Measurements from ENCODE around the gene DLAT. TPM values are rescaled to one million over a fixed set of nuclear protein-coding genes. Genes with fewer than 3 reads are reported as not detected.
A peak's percentile ranks its signal among the peaks of the same experiment; 100 is the strongest.
"Not testable (repeated sequence)": the region's sequence is repeated elsewhere in the genome, so short reads cannot be mapped to it uniquely, and the experiment has no call there.

DLAT gene
- total RNA-seq, 4 donors from 2014 or later: 27.2 to 32.4 (median 29.4) TPM

GRCh38 chr11:112042161-112042960 is 17.2 kb downstream of the DLAT start:
- TF ChIP-seq POLR2AphosphoS5 (IDR thresholded peaks at IDR 0.05): no peak
- TF ChIP-seq, protein P1, sequence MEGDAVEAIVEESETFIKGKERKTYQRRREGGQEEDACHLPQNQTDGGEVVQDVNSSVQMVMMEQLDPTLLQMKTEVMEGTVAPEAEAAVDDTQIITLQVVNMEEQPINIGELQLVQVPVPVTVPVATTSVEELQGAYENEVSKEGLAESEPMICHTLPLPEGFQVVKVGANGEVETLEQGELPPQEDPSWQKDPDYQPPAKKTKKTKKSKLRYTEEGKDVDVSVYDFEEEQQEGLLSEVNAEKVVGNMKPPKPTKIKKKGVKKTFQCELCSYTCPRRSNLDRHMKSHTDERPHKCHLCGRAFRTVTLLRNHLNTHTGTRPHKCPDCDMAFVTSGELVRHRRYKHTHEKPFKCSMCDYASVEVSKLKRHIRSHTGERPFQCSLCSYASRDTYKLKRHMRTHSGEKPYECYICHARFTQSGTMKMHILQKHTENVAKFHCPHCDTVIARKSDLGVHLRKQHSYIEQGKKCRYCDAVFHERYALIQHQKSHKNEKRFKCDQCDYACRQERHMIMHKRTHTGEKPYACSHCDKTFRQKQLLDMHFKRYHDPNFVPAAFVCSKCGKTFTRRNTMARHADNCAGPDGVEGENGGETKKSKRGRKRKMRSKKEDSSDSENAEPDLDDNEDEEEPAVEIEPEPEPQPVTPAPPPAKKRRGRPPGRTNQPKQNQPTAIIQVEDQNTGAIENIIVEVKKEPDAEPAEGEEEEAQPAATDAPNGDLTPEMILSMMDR (IDR thresholded peaks at IDR 0.05): no peak
- TF ChIP-seq EP300 (IDR thresholded peaks at IDR 0.05): no peak
- no peak for TF ChIP-seq POLR2A (IDR thresholded peaks at IDR 0.05; ENCODE audit: low read depth)
- 67% methylated on average over 6 of the region's 6 CpGs for WGBS
- peaks cover 40 to 86% (median 67%) of the 10 kb centered on the region in 4 donors for H3K36me3 ChIP-seq
- no peak for DNase-seq (ENCODE audit: extremely low spot score)
- H3K27me3 ChIP-seq: no peaks in the 10 kb centered on the region
- no peaks in the 10 kb centered on the region for H3K4me1 ChIP-seq
- H3K4me3 ChIP-seq: no peak overlapping the region
- H3K9me3 ChIP-seq: no peaks in the 10 kb centered on the region
- no peak overlapping the region for H3K27ac ChIP-seq (replicated peaks in 1 of 4)
- intact Hi-C loops (cut with DNase I): no loop called here

DNA sequence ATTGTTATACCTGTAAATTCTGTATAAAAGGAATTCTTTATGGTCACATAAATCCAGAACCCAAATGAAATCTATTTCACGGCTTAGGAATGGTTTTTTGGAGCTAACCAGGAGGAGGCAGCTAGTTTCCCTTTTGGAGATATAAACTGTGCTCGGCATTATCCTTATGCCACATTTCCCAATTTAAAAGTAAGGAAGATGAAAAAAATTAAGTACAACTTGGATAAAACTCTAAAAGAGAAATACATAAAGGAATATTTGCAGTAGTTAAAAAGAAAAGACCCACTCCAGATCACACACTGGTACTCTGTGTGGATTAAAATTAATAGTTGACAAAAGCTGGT is 17.7 kb downstream of the DLAT start:
- no peak overlapping the region for H3K27ac ChIP-seq (replicated peaks in 1 of 4)
- H3K4me1 ChIP-seq: no peaks in the 10 kb centered on the region
- intact Hi-C loops (cut with DNase I): no loop called here
- no peaks in the 10 kb centered on the region for H3K9me3 ChIP-seq
- H3K4me3 ChIP-seq: no peak overlapping the region
- whole genome bisulfite sequencing: 94% methylated on average over 2 of the region's 2 CpGs
- DNase-seq (ENCODE audit: extremely low spot score): no peak
- TF ChIP-seq EP300 (IDR thresholded peaks at IDR 0.05) (no peak), POLR2A (IDR thresholded peaks at IDR 0.05; ENCODE audit: low read depth) (no peak), POLR2AphosphoS5 (IDR thresholded peaks at IDR 0.05) (no peak)
- TF ChIP-seq, protein P1 (IDR thresholded peaks at IDR 0.05): no peak
- no peaks in the 10 kb centered on the region for H3K27me3 ChIP-seq
- peaks cover 35 to 86% (median 66%) of the 10 kb centered on the region in 4 donors for H3K36me3 ChIP-seq

DNA sequence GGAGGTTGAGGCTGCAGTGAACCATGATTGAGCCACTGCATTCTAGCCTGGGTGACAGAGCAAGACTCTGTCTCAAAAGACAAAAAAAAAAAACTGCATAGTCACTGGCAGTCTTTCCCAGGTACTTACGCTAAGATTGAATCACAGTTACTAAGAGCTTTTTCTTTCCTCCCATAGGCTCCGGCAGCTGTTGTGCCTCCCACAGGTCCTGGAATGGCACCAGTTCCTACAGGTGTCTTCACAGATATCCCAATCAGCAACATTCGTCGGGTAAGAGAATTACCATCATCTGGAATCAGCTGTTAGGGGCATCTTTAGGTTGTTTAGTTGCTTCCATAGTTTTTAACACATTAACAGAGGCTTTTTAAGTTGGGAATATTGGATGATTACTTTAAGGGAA is 19.8 kb downstream of the DLAT start:
- Histone ChIP-seq H3K36me3 (peaks cover 21 to 74% (median 53%) of the 10 kb centered on the region in 4 donors), H3K9me3 (no peaks in the 10 kb centered on the region), H3K4me1 (peaks cover 0 to 9% (median 3%) of the 10 kb centered on the region in 4 donors), H3K27ac (replicated peaks in 1 of 4) (no peak overlapping the region), H3K4me3 (no peak overlapping the region), H3K27me3 (no peaks in the 10 kb centered on the region)
- no peak for TF ChIP-seq POLR2A (IDR thresholded peaks at IDR 0.05; ENCODE audit: low read depth)
- TF ChIP-seq EP300 (IDR thresholded peaks at IDR 0.05): no peak
- TF ChIP-seq, protein P1 (IDR thresholded peaks at IDR 0.05): no peak
- TF ChIP-seq POLR2AphosphoS5 (IDR thresholded peaks at IDR 0.05): no peak
- DNase-seq (ENCODE audit: extremely low spot score): no peak
- intact Hi-C loops (cut with DNase I): no loop called here
- 100% methylated on average over 4 of the region's 4 CpGs for WGBS

DNA sequence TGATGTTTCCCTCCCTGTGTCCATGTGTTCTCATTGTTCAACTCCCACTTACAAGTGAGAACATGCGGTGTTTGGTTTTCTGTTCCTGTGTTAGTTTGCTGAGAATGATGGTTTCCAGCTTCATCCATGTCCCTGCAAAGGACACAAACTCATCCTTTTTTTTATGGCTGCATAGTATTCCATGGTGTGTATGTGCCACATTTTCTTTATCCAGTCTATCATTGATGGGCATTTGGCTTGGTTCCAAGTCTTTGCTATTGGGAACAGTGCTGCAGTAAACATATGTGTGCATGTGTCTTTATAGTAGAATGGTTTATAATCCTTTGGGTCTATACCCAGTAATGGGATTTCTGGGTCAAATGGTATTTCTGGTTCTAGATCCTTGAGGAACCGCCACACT is 21.4 kb downstream of the DLAT start:
- peaks cover 28 to 80% (median 56%) of the 10 kb centered on the region in 4 donors for H3K36me3 ChIP-seq

DNA sequence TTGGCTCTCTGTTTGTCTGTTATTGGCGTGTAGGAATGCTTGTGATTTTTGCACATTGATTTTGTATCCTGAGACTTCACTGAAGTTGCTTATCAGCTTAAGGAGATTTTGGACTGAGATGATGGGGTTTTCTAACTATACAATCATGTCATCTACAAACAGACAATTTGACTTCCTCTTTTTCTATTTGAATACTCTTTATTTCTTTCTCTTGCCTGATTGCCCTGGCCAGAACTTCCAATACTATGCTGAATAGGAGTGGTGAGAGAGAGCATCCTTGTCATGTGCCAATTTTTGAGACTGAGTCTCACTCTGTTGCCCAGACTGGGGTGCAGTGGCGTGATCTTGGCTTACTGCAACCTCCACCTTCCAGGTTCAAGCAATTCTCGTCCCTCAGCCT is 23.0 kb downstream of the DLAT start:
- Histone ChIP-seq H3K36me3 (peaks cover 38 to 86% (median 68%) of the 10 kb centered on the region in 4 donors), H3K27ac (replicated peaks in 1 of 4) (peak overlapping the region in 3 of 4 donors; percentile 2 to 45 (median 31))
- intact Hi-C loops (cut with DNase I); H3K27me3 ChIP-seq; H3K4me3 ChIP-seq; H3K9me3 ChIP-seq; DNase-seq (ENCODE audit: extremely low spot score); H3K4me1 ChIP-seq: not testable (repeated sequence)
- 95% methylated on average over 3 of the region's 3 CpGs for WGBS

More for the DNA sequence above, 21.4 kb downstream of the DLAT start:
- H3K27me3 ChIP-seq; H3K9me3 ChIP-seq; H3K4me3 ChIP-seq; H3K4me1 ChIP-seq; H3K27ac ChIP-seq (replicated peaks in 1 of 4); DNase-seq (ENCODE audit: extremely low spot score); intact Hi-C loops (cut with DNase I): not testable (repeated sequence)
- 97% methylated on average over 2 of the region's 2 CpGs for WGBS

DNA sequence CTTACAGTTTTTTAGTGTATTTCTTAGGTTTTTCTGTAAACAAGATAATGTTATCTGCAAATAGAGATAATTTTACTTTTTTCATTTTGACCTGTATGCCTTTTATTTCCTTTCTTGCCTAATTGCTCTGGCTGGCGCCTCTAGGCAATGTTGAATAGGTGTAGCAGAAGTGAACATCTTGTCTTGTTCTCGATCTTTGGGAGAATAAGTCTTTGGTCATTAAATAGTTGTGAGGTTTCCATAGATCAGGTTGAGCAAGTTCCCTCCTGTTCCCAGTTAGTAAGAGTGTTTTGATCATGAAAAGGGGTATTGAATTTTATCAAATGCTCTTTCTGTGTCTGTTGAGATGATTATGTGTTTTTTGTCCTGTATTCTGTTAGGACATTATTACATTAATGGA is 24.6 kb downstream of the DLAT start:
- no peak overlapping the region for H3K4me3 ChIP-seq
- WGBS: 48% methylated on average over 2 of the region's 2 CpGs
- no peaks in the 10 kb centered on the region for H3K9me3 ChIP-seq
- no peak for DNase-seq (ENCODE audit: extremely low spot score)
- no peak overlapping the region for H3K27ac ChIP-seq (replicated peaks in 1 of 4)
- no peak for TF ChIP-seq POLR2A (IDR thresholded peaks at IDR 0.05; ENCODE audit: low read depth)
- H3K27me3 ChIP-seq: no peaks in the 10 kb centered on the region
- intact Hi-C loops (cut with DNase I): no loop called here
- peaks cover 34 to 87% (median 74%) of the 10 kb centered on the region in 4 donors for H3K36me3 ChIP-seq
- H3K4me1 ChIP-seq: peaks cover 0 to 9% (median 3%) of the 10 kb centered on the region in 4 donors

Measured in esophagus muscularis mucosa (tissue), 4 donors.